Measurements from ENCODE around the gene RETREG3. TPM values are rescaled to one million over a fixed set of nuclear protein-coding genes. Genes with fewer than 3 reads are reported as not detected.

Gene RETREG3
- total and polyA plus RNA-seq, 2 of the 4 experiments (the other 2 are of a cell fraction), result 18.1 to 44.1 TPM

DNA sequence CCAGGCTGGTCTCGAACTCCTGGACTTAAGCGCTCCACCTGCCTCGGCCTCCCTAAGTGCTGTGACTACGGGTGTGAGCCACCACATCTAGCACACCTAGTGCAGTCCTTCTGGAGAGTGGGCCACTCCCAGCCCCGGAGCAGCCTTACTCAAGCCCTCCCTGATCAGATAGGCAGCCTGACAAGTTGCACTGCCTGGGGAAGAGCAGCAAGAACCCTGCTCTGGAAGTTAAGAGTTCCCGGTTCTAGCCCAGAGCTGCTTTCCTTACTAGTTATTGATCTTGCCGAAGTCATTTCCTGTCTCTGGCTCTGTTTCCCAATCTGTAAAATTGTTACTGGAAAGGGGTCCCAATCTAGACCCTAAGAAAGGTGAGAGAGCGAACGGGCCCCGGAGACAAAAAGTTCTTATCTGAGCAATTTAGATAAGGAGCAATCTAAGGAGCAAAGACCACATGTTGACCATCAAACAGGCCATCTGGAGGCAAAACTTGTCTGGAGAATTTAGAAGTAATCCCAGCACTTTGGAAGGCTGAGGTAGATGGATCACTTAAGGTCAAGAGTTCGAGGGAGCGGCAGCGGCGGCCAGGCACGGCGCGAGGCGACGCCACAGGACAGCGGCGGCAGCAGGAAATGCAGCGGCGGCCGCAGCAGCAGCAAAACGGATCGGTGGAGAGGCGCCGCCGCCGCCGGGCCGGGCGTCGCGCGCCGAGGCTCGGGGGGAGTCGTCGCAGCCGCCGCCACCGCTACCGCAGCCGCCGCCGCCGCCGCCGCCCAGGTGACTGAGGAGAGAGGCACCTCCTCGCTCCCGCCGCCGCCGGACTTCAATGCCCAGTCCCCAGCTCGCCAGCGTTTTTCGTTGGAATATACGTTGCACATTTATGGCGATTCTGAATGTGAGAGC, 77.5 kb downstream of the RETREG3 start:
- Histone ChIP-seq H4K5ac (ENCODE audit: low read depth, low read length) (peak overlapping the region; percentile 52; the same call in 1 of the 2 replicates), H2BK20ac (ENCODE audit: low read depth, low read length) (peak overlapping the region; percentile 61), H3K4me1 (ENCODE audit: control insufficient read depth, insufficient read depth, low read length) (peaks cover 23% of the 10 kb centered on the region), H2AK5ac (ENCODE audit: low read depth, low read length) (peak overlapping the region; percentile 39), H4K91ac (ENCODE audit: insufficient read depth, low read depth, low read length) (0 out of 2 replicates have a peak overlapping the region, but pooled peaks have one; percentile 19), H2BK120ac (ENCODE audit: low read depth, low read length) (peak overlapping the region; percentile 74), H3K36me3 (ENCODE audit: control insufficient read depth, insufficient read depth, low read length) (no peaks in the 10 kb centered on the region), H3K9me1 (ENCODE audit: insufficient read depth, low read length) (peaks cover 20% of the 10 kb centered on the region), H3K79me1 (ENCODE audit: low read depth in 1 of 2, low read length in 2 of 2) (peaks cover 5 to 19% of the 10 kb centered on the region in 2 experiments; a peak in 3 of 4 replicates), H3K23ac (ENCODE audit: low read depth, low read length) (peak overlapping the region; percentile 59), H3K27ac (ENCODE audit: insufficient read depth, low read length) (peak overlapping the region; percentile 45; the same call in 1 of the 2 replicates), H4K8ac (ENCODE audit: low read depth in 2 of 2, low read length in 2 of 2) (peak overlapping the region; percentile 30 to 88; a peak in 2 of 4 replicates), H3K9me3 (ENCODE audit: control insufficient read depth, insufficient read depth, low read length) (no peaks in the 10 kb centered on the region), H3K18ac (ENCODE audit: low read depth, low read length) (peak overlapping the region; percentile 63; the same call in 1 of the 2 replicates), H2BK5ac (ENCODE audit: low read depth, low read length, poor library complexity, severe bottlenecking) (no peak overlapping the region), H2BK15ac (ENCODE audit: low read depth, low read length) (0 out of 3 replicates have a peak overlapping the region, but pooled peaks have one; percentile 74), H2AK9ac (replicated peaks; ENCODE audit: low read depth, low read length, poor library complexity) (peak overlapping the region; percentile 72), H2AFZ (replicated peaks; ENCODE audit: low read length, poor library complexity) (peak overlapping the region; percentile 85), H3K27me3 (ENCODE audit: control insufficient read depth, insufficient read depth, low read length) (no peaks in the 10 kb centered on the region), H3K9ac (ENCODE audit: low read depth, low read length) (peak overlapping the region; percentile 62), H3K14ac (replicated peaks; ENCODE audit: low read depth, low read length) (peak overlapping the region; percentile 76; the same call in 1 of the 2 replicates), H3K4me3 (ENCODE audit: insufficient read depth, low read depth, low read length) (peak overlapping the region; percentile 42), H4K20me1 (ENCODE audit: insufficient read depth, low read length) (0 out of 2 replicates have a peak, but pooled peaks cover 1% of the 10 kb centered on the region), H3K4ac (ENCODE audit: low read depth, low read length) (peak overlapping the region; percentile 79; the same call in 1 of the 2 replicates), H3K4me2 (ENCODE audit: low read depth, low read length) (peak overlapping the region; percentile 76), H3K56ac (ENCODE audit: extremely low read depth, insufficient read depth, low read length) (peak overlapping the region; percentile 65; the same call in 1 of the 2 replicates)
- ATAC-seq (ENCODE audit: low read depth) (peak; percentile 27), DNase-seq (peak; percentile 34)
- POLR2A ChIA-PET (ENCODE audit: unreplicated experiment), result interaction anchor here (0.6 kb wide), 1 partner anchor 207 kb away, joined by 4 read pairs; no protein-coding TSS in a partner anchor
- intact Hi-C loops (cut with micrococcal nuclease) (no loop called here), dilution Hi-C loops (cut with HindIII; ENCODE audit: low sequenced_read_pairs, unreplicated experiment) (no loop called here), in situ Hi-C loops (cut with MboI; ENCODE audit: low sequenced_read_pairs) (no loop called here)
- 13% methylated on average over 38 of the region's 60 CpGs; no CpG with 5 or more reads in 1 of the 2 experiments for WGBS, 2 experiments (ENCODE audit: extremely low coverage in 2 of 2, insufficient read length in 1 of 2)
- TF ChIP-seq CHD1 (IDR thresholded peaks at IDR 0.05; ENCODE audit: low read depth, low read length) (no peak), RAD21 (IDR thresholded peaks at IDR 0.05; ENCODE audit: low read length) (peak; percentile 41)
- TF ChIP-seq, protein P1, sequence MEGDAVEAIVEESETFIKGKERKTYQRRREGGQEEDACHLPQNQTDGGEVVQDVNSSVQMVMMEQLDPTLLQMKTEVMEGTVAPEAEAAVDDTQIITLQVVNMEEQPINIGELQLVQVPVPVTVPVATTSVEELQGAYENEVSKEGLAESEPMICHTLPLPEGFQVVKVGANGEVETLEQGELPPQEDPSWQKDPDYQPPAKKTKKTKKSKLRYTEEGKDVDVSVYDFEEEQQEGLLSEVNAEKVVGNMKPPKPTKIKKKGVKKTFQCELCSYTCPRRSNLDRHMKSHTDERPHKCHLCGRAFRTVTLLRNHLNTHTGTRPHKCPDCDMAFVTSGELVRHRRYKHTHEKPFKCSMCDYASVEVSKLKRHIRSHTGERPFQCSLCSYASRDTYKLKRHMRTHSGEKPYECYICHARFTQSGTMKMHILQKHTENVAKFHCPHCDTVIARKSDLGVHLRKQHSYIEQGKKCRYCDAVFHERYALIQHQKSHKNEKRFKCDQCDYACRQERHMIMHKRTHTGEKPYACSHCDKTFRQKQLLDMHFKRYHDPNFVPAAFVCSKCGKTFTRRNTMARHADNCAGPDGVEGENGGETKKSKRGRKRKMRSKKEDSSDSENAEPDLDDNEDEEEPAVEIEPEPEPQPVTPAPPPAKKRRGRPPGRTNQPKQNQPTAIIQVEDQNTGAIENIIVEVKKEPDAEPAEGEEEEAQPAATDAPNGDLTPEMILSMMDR (conservative IDR thresholded peaks at IDR 0.05; ENCODE audit: low read depth, low read length), result peak; percentile 39
- CTCF ChIA-PET, result interaction anchor here (0.7 to 0.8 kb wide), 2 partner anchors 9 to 432 kb away, joined by 3 to 4 read pairs; no protein-coding TSS in a partner anchor
- BruUV-seq (replicated peaks), result no TSS peak

Measured in IMR-90 (cell line).